K562 (cell line): ENCODE results near the gene U2AF1L4. TPM values are rescaled to one million over a fixed set of nuclear protein-coding genes. Genes with fewer than 3 reads are reported as not detected.
A peak's percentile ranks its signal among the peaks of the same experiment; 100 is the strongest.

Experiments used
- ATAC-seq: fragments of 200-7000 bp; cut with Tn5 transposase; 3 replicates; pipeline ENCODE4 v1.9.1; 2020; ENCODE audit warnings: moderate library complexity
- BruUV-seq: library from RNA; stranded (reverse); fragments of 400-500 nt; replicated peaks from 2 replicates; lab custom pipeline; 2021; lab: Mats Ljungman, UMichigan
- CTCF ChIA-PET: fragments of 300-600 bp; formaldehyde crosslinking; extraction: SDS; loops from one replicate; lab custom pipeline; 2021; ENCODE audit warnings: low intra/inter-chr PET ratio; lab: Yijun Ruan, JAX
- POLR2A ChIA-PET: fragments of 300-600, 350-650 bp; sonication (Branson Sonifier 250); formaldehyde crosslinking; extraction: SDS; loops from one replicate; lab custom pipeline; 2021; ENCODE audit warnings: antibody characterized with exemption, inconsistent platforms; lab: Yijun Ruan, JAX
- DNase-seq, 4 experiments: peaks; one replicate each; pipeline versions ENCODE4 v3.0.0 to v3.0.0-alpha.2; 2011 to 2018; ENCODE audit warnings: low spot score in 3 of 4, mixed read lengths in 3 of 4; ENCODE audit errors: extremely low read depth in 1 of 4
- FAIRE-seq: peaks from 2 replicates; lab custom pipeline; 2011; peaks lifted over from hg19 to GRCh38; lab: Jason Lieb, UNC
- H2AFZ ChIP-seq: 2 replicates; pipeline ENCODE4 v1.6.0; 2011; ENCODE audit warnings: low read depth, low read length, control low read depth, inconsistent platforms
- H3K27ac ChIP-seq: fragments of 200-600 bp; 3 replicates; pipeline ENCODE4 v1.8.0; 2011; ENCODE audit warnings: low read depth, mild to moderate bottlenecking, control low read depth, inconsistent platforms, low read length, moderate library complexity, mixed read lengths; ENCODE audit errors: extremely low read depth
- H3K27me3 ChIP-seq, 2 experiments: fragments of 300-600 bp in 1 of 2; 2 replicates in 1 of 2; 3 replicates in 1 of 2; pipeline versions ENCODE4 v1.6.0 to v1.8.0; 2011; ENCODE audit warnings: inconsistent platforms in 2 of 2, low read length in 2 of 2, mild to moderate bottlenecking in 1 of 2, mixed read lengths in 1 of 2, moderate library complexity in 1 of 2; ENCODE audit not compliant: control insufficient read depth in 2 of 2, insufficient read depth in 2 of 2
- H3K36me3 ChIP-seq: fragments of 300-600 bp; 3 replicates; pipeline ENCODE4 v1.8.0; 2011; ENCODE audit warnings: mild to moderate bottlenecking, low read length, inconsistent platforms; ENCODE audit not compliant: control insufficient read depth, insufficient read depth
- H3K4me1 ChIP-seq, 2 experiments: fragments of 200-600 bp in 1 of 2; replicated peaks in 1 of 2; 2 replicates in 1 of 2; 3 replicates in 1 of 2; pipeline versions ENCODE4 v1.5.1 to v1.8.0; 2011; ENCODE audit warnings: inconsistent platforms in 2 of 2, low read length in 2 of 2, mild to moderate bottlenecking in 1 of 2, mixed read lengths in 1 of 2, moderate library complexity in 1 of 2; ENCODE audit not compliant: control insufficient read depth in 2 of 2, insufficient read depth in 2 of 2
- H3K4me2 ChIP-seq: 2 replicates; pipeline ENCODE4 v1.6.1; 2011; ENCODE audit warnings: low read length, control low read depth, inconsistent platforms, mixed read lengths; ENCODE audit not compliant: insufficient read depth
- H3K4me3 ChIP-seq: fragments of 200-600 bp; sonication (generic), shearing (Covaris generic); 2 replicates; pipeline ENCODE4 v1.5.1; 2016; ENCODE audit warnings: control low read depth, inconsistent platforms
- H3K79me2 ChIP-seq: fragments of 200-600 bp; 3 replicates; pipeline ENCODE4 v1.8.0; 2011; ENCODE audit warnings: low read length, inconsistent platforms; ENCODE audit not compliant: control insufficient read depth, insufficient read depth
- H3K9ac ChIP-seq, 2 experiments: 2 replicates each; pipeline versions ENCODE4 v1.6.0 to v1.6.1; 2011; ENCODE audit warnings: low read depth in 2 of 2, low read length in 2 of 2, control low read depth in 1 of 2, inconsistent platforms in 1 of 2, mild to moderate bottlenecking in 1 of 2, mixed read lengths in 1 of 2; ENCODE audit not compliant: insufficient read depth in 1 of 2
- H3K9me1 ChIP-seq: one replicate; pipeline ENCODE4 v1.6.0; 2011; ENCODE audit warnings: inconsistent platforms, mild to moderate bottlenecking, low read length, moderate library complexity; ENCODE audit not compliant: control insufficient read depth, insufficient read depth
- H3K9me3 ChIP-seq: replicated peaks from 2 replicates; pipeline ENCODE4 v1.5.1; 2011; ENCODE audit warnings: low read depth, low read length, inconsistent platforms; ENCODE audit not compliant: control insufficient read depth, insufficient read depth
- H4K20me1 ChIP-seq: replicated peaks from 2 replicates; pipeline ENCODE4 v1.6.1; 2011; ENCODE audit warnings: low read length, inconsistent platforms, mixed read lengths; ENCODE audit not compliant: control insufficient read depth, insufficient read depth
- BRCA1 ChIP-seq, 2 experiments: fragments of 450-650 bp in 1 of 2; sonication (generic) in 1 of 2; formaldehyde crosslinking in 1 of 2; IDR thresholded peaks; 2 replicates each; pipeline versions ENCODE4 v1.5.0 to v1.6.1; 2017 to 2020; ENCODE audit warnings: mild to moderate bottlenecking in 1 of 2, missing genetic modification reagents in 1 of 2
- ELF4 ChIP-seq: fragments of 450-650 bp; formaldehyde crosslinking; IDR thresholded peaks from 2 replicates; pipeline ENCODE4 v1.4.0; 2022; ENCODE audit warnings: missing genetic modification characterization
- ESRRA ChIP-seq: fragments of 450-650 bp; IDR thresholded peaks from 2 replicates; pipeline ENCODE4 v1.6.1; 2014; ENCODE audit warnings: low read depth, mild to moderate bottlenecking, moderate library complexity, borderline replicate concordance
- TAF15 ChIP-seq: fragments of 200-400 bp; formaldehyde crosslinking; IDR thresholded peaks from 2 replicates; pipeline ENCODE4 v1.6.1; 2017; ENCODE audit warnings: mild to moderate bottlenecking, low read depth, low read length, moderate library complexity
- ZNF707 ChIP-seq: fragments of 250-450 bp; sonication (Bioruptor Pico); conservative IDR thresholded peaks from 2 replicates; pipeline ENCODE4 v1.8.0; 2022; ENCODE audit warnings: inconsistent platforms, mild to moderate bottlenecking, moderate library complexity
- ZNF76 ChIP-seq: fragments of 250-450 bp; sonication (Bioruptor Pico); IDR thresholded peaks from 2 replicates; pipeline ENCODE4 v1.4.0; 2020; ENCODE audit warnings: mild to moderate bottlenecking, moderate library complexity, borderline replicate concordance
- WGBS: fragments of 100-300 bp; shearing (Covaris generic); methylation state at CpG from one replicate; pipeline ENCODE4 v1.1.6; 2016; ENCODE audit warnings: low coverage, mixed read lengths; ENCODE audit not compliant: insufficient coverage; ENCODE audit errors: missing lambda C conversion rate; 5-methylcytosine and 5-hydroxymethylcytosine counted together
- in situ Hi-C: fragments of 300-500 bp; cut with MboI; formaldehyde crosslinking; loops from 4 replicates; pipeline ENCODE4 v1.15.0; 2018; ENCODE audit warnings: inconsistent platforms, mixed read lengths
- intact Hi-C: fragments of 100-400 bp; cut with micrococcal nuclease; formaldehyde crosslinking; loops from 2 replicates; pipeline ENCODE4 v1.14.2; 2022
- polyA plus RNA-seq, 8 experiments: library from polyadenylated mRNA; depleted of rRNA in 4 of 8; stranded (reverse) in 5 of 8; unstranded in 3 of 8; fragments of >200 nt; fragmentation: Nextera tagmentation in 2 of 8; fragmentation: Illumina TruSeq in 1 of 8; extraction: Ambion mirVana in 2 of 8; extraction: Trizol in 1 of 8; gene quantifications; 2 replicates each; pipeline versions ENCODE4 v1.2.1 to v1.2.3, GENCODE V29; 2011 to 2014; ENCODE audit warnings: inconsistent platforms in 1 of 8, missing spikeins in 1 of 8
- total RNA-seq, 7 experiments: library from RNA; depleted of rRNA in 6 of 7; stranded (reverse); fragments of >200 nt in 6 of 7; fragmentation: Illumina TruSeq in 2 of 7; extraction: Trizol in 2 of 7; gene quantifications; 2 replicates each; pipeline versions ENCODE4 v1.2.1 to v1.2.3, GENCODE V29; 2011 to 2021; ENCODE audit warnings: low replicate concordance in 1 of 7
- TF ChIP-seq, protein P1 (sequence below): sonication (generic); formaldehyde crosslinking; IDR thresholded peaks from 2 replicates; pipeline ENCODE4 v1.8.1; 2023; ENCODE audit warnings: mild to moderate bottlenecking, missing genetic modification reagents

The U2AF1L4 gene
- total and polyA plus RNA-seq, 9 of the 15 experiments (the other 6 are each of a cell fraction or from before 2014, with no cell fraction given) = 8.4 to 19.5 (median 12.6) TPM

DNA sequence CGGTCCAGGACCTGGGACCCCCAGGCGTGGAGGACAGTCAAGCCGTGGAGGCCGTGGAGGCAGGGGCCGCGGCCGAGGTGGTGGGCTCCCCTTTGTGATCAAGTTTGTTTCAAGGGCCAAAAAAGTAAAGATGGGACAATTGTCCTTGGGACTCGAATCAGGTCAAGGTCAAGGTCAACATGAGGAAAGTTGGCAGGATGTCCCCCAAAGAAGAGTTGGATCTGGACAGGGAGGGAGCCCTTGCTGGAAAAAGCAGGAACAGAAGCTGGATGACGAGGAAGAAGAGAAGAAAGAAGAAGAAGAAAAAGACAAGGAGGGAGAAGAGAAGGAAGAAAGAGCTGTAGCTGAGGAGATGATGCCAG is 25.1 kb downstream of the U2AF1L4 start:
- H3K4me2 ChIP-seq = no peak overlapping the region
- no peak for FAIRE-seq
- peaks cover 14 to 53% of the 10 kb centered on the region in 2 experiments for H3K4me1 ChIP-seq
- no peak overlapping the region for H3K27ac ChIP-seq
- DNase-seq = no peak
- ChIA-PET CTCF (no interaction called here), POLR2A (interaction anchor here (0.7 to 1.2 kb wide), 2 partner anchors 17 to 28 kb away, joined by 3 to 5 read pairs; partner anchors contain the start of gene LIN37)
- no peak for TF ChIP-seq ZNF707
- TF ChIP-seq, protein P1, sequence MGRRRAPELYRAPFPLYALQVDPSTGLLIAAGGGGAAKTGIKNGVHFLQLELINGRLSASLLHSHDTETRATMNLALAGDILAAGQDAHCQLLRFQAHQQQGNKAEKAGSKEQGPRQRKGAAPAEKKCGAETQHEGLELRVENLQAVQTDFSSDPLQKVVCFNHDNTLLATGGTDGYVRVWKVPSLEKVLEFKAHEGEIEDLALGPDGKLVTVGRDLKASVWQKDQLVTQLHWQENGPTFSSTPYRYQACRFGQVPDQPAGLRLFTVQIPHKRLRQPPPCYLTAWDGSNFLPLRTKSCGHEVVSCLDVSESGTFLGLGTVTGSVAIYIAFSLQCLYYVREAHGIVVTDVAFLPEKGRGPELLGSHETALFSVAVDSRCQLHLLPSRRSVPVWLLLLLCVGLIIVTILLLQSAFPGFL = no peak
- no peak for TF ChIP-seq BRCA1 (IDR thresholded peaks at IDR 0.05)
- TF ChIP-seq BRCA1 (CRISPR knock-in tag; IDR thresholded peaks at IDR 0.05) = no peak
- TF ChIP-seq TAF15 = no peak
- TF ChIP-seq ESRRA = peak; percentile 73
- no peak for TF ChIP-seq ZNF76 (CRISPR knock-in tag)
- no peak for TF ChIP-seq ELF4 (CRISPR knock-in tag)
- H3K9me1 ChIP-seq = no peaks in the 10 kb centered on the region
- H3K4me3 ChIP-seq = no peak overlapping the region
- H3K36me3 ChIP-seq = peaks cover 56% of the 10 kb centered on the region; the same call in 2 of the 3 replicates
- H3K79me2 ChIP-seq = peaks cover 33% of the 10 kb centered on the region
- H2AFZ ChIP-seq = no peak overlapping the region
- no peaks in the 10 kb centered on the region for H3K27me3 ChIP-seq
- no peaks in the 10 kb centered on the region for H3K9me3 ChIP-seq
- intact Hi-C loops (no loop called here), in situ Hi-C loops (no loop called here)
- WGBS = 99% methylated on average over 9 of the region's 9 CpGs
- BruUV-seq = no TSS peak
- 0 out of 2 replicates have a peak, but pooled peaks cover 11% of the 10 kb centered on the region for H4K20me1 ChIP-seq
- ATAC-seq = no peak
- H3K9ac ChIP-seq = no peak overlapping the region; a peak in 1 of 4 replicates
